GM23338 (cell line): ENCODE data around the gene HABP4. TPM values are rescaled to one million over a fixed set of nuclear protein-coding genes. Genes with fewer than 3 reads are reported as not detected.

ENCODE experiments used
- ATAC-seq: fragments of 200-7000 bp; cut with Tn5 transposase; 3 replicates; pipeline ENCODE4 v1.9.1; 2020
- DNase-seq: peaks from one replicate; pipeline ENCODE4 v3.0.0-alpha.2; 2015; ENCODE audit warnings: low spot score
- H2AFZ ChIP-seq: fragments of 200-600 bp; sonication (generic); 2 replicates; pipeline ENCODE4 v1.8.0; 2016; ENCODE audit warnings: antibody characterized with exemption, mild to moderate bottlenecking, moderate library complexity
- H3F3A ChIP-seq: fragments of 200-600 bp; sonication (generic); replicated peaks from 2 replicates; pipeline ENCODE4 v1.8.0; 2017; ENCODE audit warnings: antibody characterized with exemption, mixed run types, low read depth
- H3K27ac ChIP-seq: fragments of 200-600 bp; sonication (generic); 2 replicates; pipeline ENCODE4 v1.6.1; 2016; ENCODE audit warnings: low read depth
- H3K27me3 ChIP-seq: fragments of 200-600 bp; sonication (generic); 2 replicates; pipeline ENCODE4 v1.8.0; 2016; ENCODE audit warnings: mild to moderate bottlenecking, mixed run types, moderate library complexity; ENCODE audit not compliant: insufficient read depth
- H3K36me3 ChIP-seq: fragments of 200-600 bp; sonication (generic); 2 replicates; pipeline ENCODE4 v1.8.0; 2016; ENCODE audit warnings: mild to moderate bottlenecking; ENCODE audit not compliant: insufficient read depth
- H3K4me1 ChIP-seq: fragments of 200-600 bp; sonication (generic); 2 replicates; pipeline ENCODE4 v1.8.0; 2016; ENCODE audit warnings: mild to moderate bottlenecking, moderate library complexity; ENCODE audit not compliant: insufficient read depth
- H3K4me2 ChIP-seq: fragments of 200-600 bp; sonication (generic); 2 replicates; pipeline ENCODE4 v1.7.1; 2017; ENCODE audit warnings: mixed run types
- H3K4me3 ChIP-seq: fragments of 200-600 bp; sonication (generic); 2 replicates; pipeline ENCODE4 v1.6.1; 2016; ENCODE audit warnings: mixed run types
- H3K79me2 ChIP-seq: fragments of 200-600 bp; sonication (generic); replicated peaks from 2 replicates; pipeline ENCODE4 v1.8.0; 2017; ENCODE audit warnings: mild to moderate bottlenecking; ENCODE audit not compliant: insufficient read depth
- H3K9me2 ChIP-seq: fragments of 200-600 bp; sonication (generic); 2 replicates; pipeline ENCODE4 v1.8.0; 2017; ENCODE audit not compliant: insufficient read depth
- H4K20me1 ChIP-seq: fragments of 200-600 bp; sonication (generic); replicated peaks from 2 replicates; pipeline ENCODE4 v1.8.0; 2017; ENCODE audit warnings: mild to moderate bottlenecking; ENCODE audit not compliant: insufficient read depth
- H3K27ac Mint-ChIP-seq: 2 replicates; pipeline ENCODE4 v1.8.0; 2020; ENCODE audit warnings: inconsistent platforms, mild to moderate bottlenecking, moderate library complexity, mixed read lengths
- H3K27me3 Mint-ChIP-seq: 3 replicates; pipeline ENCODE4 v1.8.0; 2022; ENCODE audit warnings: low read depth, mild to moderate bottlenecking, moderate library complexity, mixed read lengths, inconsistent platforms; ENCODE audit not compliant: insufficient read depth, poor library complexity
- H3K36me3 Mint-ChIP-seq: 3 replicates; pipeline ENCODE4 v1.8.0; 2021; ENCODE audit warnings: low read depth, mild to moderate bottlenecking, inconsistent platforms, moderate library complexity, mixed read lengths
- H3K4me1 Mint-ChIP-seq: 3 replicates; pipeline ENCODE4 v1.8.0; 2020; ENCODE audit warnings: mild to moderate bottlenecking, inconsistent platforms, mixed read lengths
- H3K4me3 Mint-ChIP-seq: 3 replicates; pipeline ENCODE4 v1.8.0; 2021; ENCODE audit warnings: moderate library complexity, mild to moderate bottlenecking, inconsistent platforms, mixed read lengths
- H3K9me3 Mint-ChIP-seq: 3 replicates; pipeline ENCODE4 v1.8.0; 2020; ENCODE audit warnings: moderate library complexity, mild to moderate bottlenecking, inconsistent platforms, mixed read lengths
- CTCF ChIP-seq, 2 experiments: fragments of 200-600 bp in 1 of 2; sonication (generic) in 1 of 2; conservative IDR thresholded peaks; 2 replicates each; pipeline versions ENCODE4 v1.5.1 to v1.6.1; 2016 to 2017; ENCODE audit warnings: antibody characterized with exemption in 2 of 2, low read depth in 2 of 2, mild to moderate bottlenecking in 2 of 2, moderate library complexity in 1 of 2
- ETS1 ChIP-seq: IDR thresholded peaks from 2 replicates; pipeline ENCODE4 v1.6.1; 2016; ENCODE audit warnings: antibody characterized with exemption
- EZH2 ChIP-seq: fragments of 200-600 bp; sonication (generic); IDR thresholded peaks from one replicate; pipeline ENCODE4 v1.8.0; 2017; ENCODE audit warnings: antibody characterized with exemption, mild to moderate bottlenecking, low read depth; ENCODE audit not compliant: unreplicated experiment
- EZH2phosphoT487 ChIP-seq: fragments of 200-600 bp; sonication (generic); IDR thresholded peaks from one replicate; pipeline ENCODE4 v1.8.1; 2018; ENCODE audit warnings: antibody characterized with exemption; ENCODE audit not compliant: unreplicated experiment
- NANOG ChIP-seq: IDR thresholded peaks from 2 replicates; pipeline ENCODE4 v1.6.1; 2016; ENCODE audit warnings: antibody characterized with exemption, borderline replicate concordance
- ZNF114 ChIP-seq: fragments of 250-450 bp; sonication (Bioruptor Pico); IDR thresholded peaks from 2 replicates; pipeline ENCODE4 v1.5.0; 2020; ENCODE audit warnings: mild to moderate bottlenecking, moderate library complexity
- ZNF331 ChIP-seq: fragments of 250-450 bp; sonication (Bioruptor Pico); IDR thresholded peaks from 2 replicates; pipeline ENCODE4 v1.5.0; 2020; ENCODE audit warnings: low read depth, mild to moderate bottlenecking, moderate library complexity
- ZNF462 ChIP-seq: fragments of 250-450 bp; sonication (Bioruptor Pico); IDR thresholded peaks from 2 replicates; pipeline ENCODE4 v1.5.0; 2020; ENCODE audit warnings: mild to moderate bottlenecking, moderate library complexity
- polyA plus RNA-seq: library from polyadenylated mRNA; unstranded; fragments of >200 nt; fragmentation: Nextera tagmentation; extraction: Ambion mirVana; gene quantifications from 2 replicates; pipeline ENCODE4 v1.2.1, GENCODE V29; 2016
- total RNA-seq: library from RNA; depleted of rRNA; stranded (reverse); fragments of >200 nt; shearing (Covaris generic); gene quantifications from 2 replicates; pipeline ENCODE4 v1.2.3, GENCODE V29; 2014

The HABP4 gene
- total and polyA plus RNA-seq, 2 experiments from 2014 or later = 8.8 to 9.9 TPM

- TF ChIP-seq ZNF462 (CRISPR knock-in tag) = no peak
Observed at GRCh38 chr9:96514108-96514799, 64.3 kb downstream of the HABP4 start (continued).

GRCh38 chr9:96514800-96515158 is 64.8 kb downstream of the HABP4 start:
- Histone ChIP-seq H3K9me2 (no peaks in the 10 kb centered on the region), H3K4me2 (no peak overlapping the region), H3F3A (no peaks in the 10 kb centered on the region), H3K79me2 (no peaks in the 10 kb centered on the region), H4K20me1 (no peaks in the 10 kb centered on the region), H2AFZ (no peak overlapping the region), H3K4me1 (peaks cover 11% of the 10 kb centered on the region; the same call in 1 of the 2 replicates), H3K27me3 (no peaks in the 10 kb centered on the region), H3K36me3 (0 out of 2 replicates have a peak, but pooled peaks cover 2% of the 10 kb centered on the region), H3K4me3 (no peak overlapping the region), H3K27ac (no peak overlapping the region)
- DNase-seq (no peak), ATAC-seq (no peak)
- Mint-ChIP-seq H3K27me3 (peaks cover 2% of the 10 kb centered on the region), H3K9me3 (no peaks in the 10 kb centered on the region), H3K27ac (no peak overlapping the region), H3K4me1 (peaks cover 5% of the 10 kb centered on the region), H3K4me3 (no peak overlapping the region), H3K36me3 (peaks cover 37% of the 10 kb centered on the region)
- no peak for TF ChIP-seq ZNF331
- no peak for TF ChIP-seq CTCF (conservative IDR thresholded peaks at IDR 0.05; ENCODE audit: low read depth in 2 of 2)
- TF ChIP-seq ZNF114 = no peak
- no peak for TF ChIP-seq NANOG
- TF ChIP-seq ETS1 = no peak
- no peak for TF ChIP-seq EZH2phosphoT487
- TF ChIP-seq EZH2 = no peak
